Prostate gland (tissue), 2 donors: ENCODE results near the gene FOLR1. TPM values are rescaled to one million over a fixed set of nuclear protein-coding genes. Genes with fewer than 3 reads are reported as not detected.

Experiments
- DNase-seq: peaks from one replicate; pipeline ENCODE4 v3.0.0-alpha.2; 2019; ENCODE audit warnings: low spot score
- H3K27ac ChIP-seq, 2 donors: fragments of 200-600 bp; sonication (generic); 2 replicates each; pipeline ENCODE4 v1.5.1; 2017 to 2019
- H3K27me3 ChIP-seq: fragments of 200-600 bp; sonication (generic); replicated peaks from 2 replicates; pipeline ENCODE4 v1.5.1; 2019; ENCODE audit not compliant: insufficient read depth
- H3K36me3 ChIP-seq, 2 donors: fragments of 200-600 bp; sonication (generic); 1 replicate in 1 of 2; 2 replicates in 1 of 2; pipeline versions ENCODE4 v1.5.1 to v1.8.1; 2017 to 2019
- H3K4me1 ChIP-seq: fragments of 200-600 bp; sonication (generic); replicated peaks from 2 replicates; pipeline ENCODE4 v1.5.1; 2019
- H3K4me3 ChIP-seq, 2 donors: fragments of 200-600 bp; sonication (generic); 2 replicates each; pipeline ENCODE4 v1.5.1; 2017 to 2019
- H3K9me3 ChIP-seq: fragments of 200-600 bp; sonication (generic); 2 replicates; pipeline ENCODE4 v1.5.1; 2017
- POLR2A ChIP-seq: fragments of 450-650 bp; IDR thresholded peaks from one replicate; pipeline ENCODE4 v1.6.1; 2016; ENCODE audit warnings: antibody characterized with exemption, mild to moderate bottlenecking
- POLR2AphosphoS5 ChIP-seq: sonication (generic); formaldehyde crosslinking; IDR thresholded peaks from one replicate; pipeline ENCODE4 v1.6.1; 2017; ENCODE audit warnings: antibody characterized with exemption
- WGBS: methylation state at CpG from one replicate; pipeline ENCODE4 v1.1.5; 2018; 5-methylcytosine and 5-hydroxymethylcytosine counted together
- intact Hi-C: fragments of 100-400 bp; cut with DNase I; formaldehyde crosslinking; loops from one replicate; pipeline ENCODE4 v1.14.2; 2022
- total RNA-seq, 2 donors: library from RNA; depleted of rRNA; stranded (reverse); fragments of >200 nt; gene quantifications; one replicate each; pipeline ENCODE4 v1.1.0, GENCODE V29; 2016
- TF ChIP-seq, protein P1 (sequence below), 4 experiments: fragments of 200-600 bp in 2 of 4; fragments of 450-650 bp in 2 of 4; sonication (generic) in 2 of 4; IDR thresholded peaks; 1 replicate in 3 of 4; 2 replicates in 1 of 4; pipeline ENCODE4 v1.5.1; 2016 to 2019; ENCODE audit warnings: antibody characterized with exemption in 4 of 4, mild to moderate bottlenecking in 2 of 4, moderate library complexity in 2 of 4

Gene FOLR1
- total RNA-seq, 2 donors from 2014 or later, result 8.9 TPM; not detected in 1

GRCh38 chr11:72238040-72238450, 46.1 kb downstream of the FOLR1 start:
- peaks cover 4 to 19% of the 10 kb centered on the region in 2 donors for H3K36me3 ChIP-seq
- peaks cover 2% of the 10 kb centered on the region for H3K27me3 ChIP-seq
- no peak overlapping the region for H3K4me3 ChIP-seq
- TF ChIP-seq POLR2AphosphoS5, result peak; percentile 23
- TF ChIP-seq POLR2A, result no peak
- TF ChIP-seq, protein P1, sequence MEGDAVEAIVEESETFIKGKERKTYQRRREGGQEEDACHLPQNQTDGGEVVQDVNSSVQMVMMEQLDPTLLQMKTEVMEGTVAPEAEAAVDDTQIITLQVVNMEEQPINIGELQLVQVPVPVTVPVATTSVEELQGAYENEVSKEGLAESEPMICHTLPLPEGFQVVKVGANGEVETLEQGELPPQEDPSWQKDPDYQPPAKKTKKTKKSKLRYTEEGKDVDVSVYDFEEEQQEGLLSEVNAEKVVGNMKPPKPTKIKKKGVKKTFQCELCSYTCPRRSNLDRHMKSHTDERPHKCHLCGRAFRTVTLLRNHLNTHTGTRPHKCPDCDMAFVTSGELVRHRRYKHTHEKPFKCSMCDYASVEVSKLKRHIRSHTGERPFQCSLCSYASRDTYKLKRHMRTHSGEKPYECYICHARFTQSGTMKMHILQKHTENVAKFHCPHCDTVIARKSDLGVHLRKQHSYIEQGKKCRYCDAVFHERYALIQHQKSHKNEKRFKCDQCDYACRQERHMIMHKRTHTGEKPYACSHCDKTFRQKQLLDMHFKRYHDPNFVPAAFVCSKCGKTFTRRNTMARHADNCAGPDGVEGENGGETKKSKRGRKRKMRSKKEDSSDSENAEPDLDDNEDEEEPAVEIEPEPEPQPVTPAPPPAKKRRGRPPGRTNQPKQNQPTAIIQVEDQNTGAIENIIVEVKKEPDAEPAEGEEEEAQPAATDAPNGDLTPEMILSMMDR (IDR thresholded peaks at IDR 0.05), result peak; percentile 35 to 55 (median 46)
- H3K4me1 ChIP-seq, result peaks cover 3% of the 10 kb centered on the region
- no peak for DNase-seq
- intact Hi-C loops, result loop anchor here (10.0 kb wide), 1 partner anchor 223 kb away; no protein-coding TSS in a partner anchor
- H3K27ac ChIP-seq, result peak overlapping the region in 1 of 2 donors; percentile 14
- H3K9me3 ChIP-seq, result no peaks in the 10 kb centered on the region
- 30% methylated on average over 16 of the region's 16 CpGs for WGBS

- intact Hi-C loops, result loop anchor here (10.0 kb wide), 1 partner anchor 224 kb away; no protein-coding TSS in a partner anchor
- 74% methylated on average over 28 of the region's 28 CpGs for WGBS
- H3K36me3 ChIP-seq, result peaks cover 4 to 15% of the 10 kb centered on the region in 2 donors
- peak overlapping the region in 1 of 2 donors; percentile 61 for H3K27ac ChIP-seq
- peaks cover 8% of the 10 kb centered on the region for H3K27me3 ChIP-seq
- TF ChIP-seq POLR2AphosphoS5, result no peak
- TF ChIP-seq, protein P1 (IDR thresholded peaks at IDR 0.05), result no peak
- no peak for TF ChIP-seq POLR2A
- DNase-seq, result no peak
- H3K4me3 ChIP-seq, result no peak overlapping the region
- H3K9me3 ChIP-seq, result no peaks in the 10 kb centered on the region
- peaks cover 3% of the 10 kb centered on the region for H3K4me1 ChIP-seq
These were observed 46.8 kb downstream of the FOLR1 start for GRCh38 chr11:72238492-72239312.

DNA sequence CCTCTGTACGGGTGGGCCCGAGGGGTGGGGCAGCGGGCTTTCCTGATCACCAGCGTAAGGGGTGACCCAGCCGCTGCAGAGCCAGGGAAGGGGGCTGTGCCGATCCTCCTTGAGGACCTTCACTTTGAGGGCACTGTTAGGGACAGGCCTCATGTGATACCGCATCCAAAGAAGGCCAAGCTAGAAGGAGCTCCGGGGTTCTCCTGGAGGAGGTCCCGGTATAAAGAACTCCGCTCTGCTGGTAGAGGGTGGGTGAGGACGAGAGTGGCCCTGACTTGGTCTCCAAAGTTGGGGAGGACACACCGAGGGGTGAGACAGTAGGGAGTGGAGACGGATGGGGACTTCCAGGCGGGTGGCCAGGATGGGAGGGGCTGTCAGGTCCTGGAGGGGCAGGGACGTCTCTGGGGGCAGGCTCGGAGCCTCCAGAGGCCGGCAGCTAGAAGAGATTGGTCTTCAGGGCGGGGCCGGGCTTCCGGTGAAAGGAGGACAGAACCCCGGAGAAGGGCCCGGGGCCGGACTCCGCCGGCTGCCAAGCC, 47.4 kb downstream of the FOLR1 start:
- Histone ChIP-seq H3K4me3 (peak overlapping the region; percentile 22 to 28), H3K27ac (peak overlapping the region; percentile 44 to 61), H3K9me3 (no peaks in the 10 kb centered on the region), H3K27me3 (peaks cover 15% of the 10 kb centered on the region), H3K4me1 (peaks cover 3% of the 10 kb centered on the region), H3K36me3 (peaks cover 4 to 11% of the 10 kb centered on the region in 2 donors)
- DNase-seq, result no peak
- TF ChIP-seq, protein P1 (IDR thresholded peaks at IDR 0.05), result no peak
- no peak for TF ChIP-seq POLR2AphosphoS5
- TF ChIP-seq POLR2A, result no peak
- WGBS, result 17% methylated on average over 25 of the region's 25 CpGs
- intact Hi-C loops, result loop anchor here (10.0 kb wide), 1 partner anchor 225 kb away; no protein-coding TSS in a partner anchor

- TF ChIP-seq, protein P1 (IDR thresholded peaks at IDR 0.05), result peak in 2 of 4 experiments; percentile 35 to 46
- TF ChIP-seq POLR2A, result no peak
- Histone ChIP-seq H3K4me3 (peak overlapping the region; percentile 22 to 28), H3K27ac (peak overlapping the region; percentile 48 to 61), H3K9me3 (no peaks in the 10 kb centered on the region), H3K4me1 (peaks cover 3% of the 10 kb centered on the region), H3K36me3 (peaks cover 4 to 10% of the 10 kb centered on the region in 2 donors), H3K27me3 (peaks cover 20% of the 10 kb centered on the region)
- WGBS, result 3% methylated on average over 61 of the region's 69 CpGs
- intact Hi-C loops, result loop anchor here (10.0 kb wide), 1 partner anchor 225 kb away; no protein-coding TSS in a partner anchor
- peak; percentile 47 for DNase-seq
These were observed 48.0 kb downstream of the FOLR1 start for GRCh38 chr11:72239849-72240460.
